HCT116 (cell line): ENCODE data around the gene PCNX1. TPM values are rescaled to one million over a fixed set of nuclear protein-coding genes. Genes with fewer than 3 reads are reported as not detected.

Source experiments
- ATAC-seq: fragments of 200-7000 bp; cut with Tn5 transposase; 2 replicates; pipeline ENCODE4 v1.9.1; 2020; ENCODE audit warnings: mild to moderate bottlenecking, moderate library complexity
- BruUV-seq: library from RNA; stranded (reverse); fragments of 400-500 nt; replicated peaks from 2 replicates; lab custom pipeline; 2021; lab: Mats Ljungman, UMichigan
- CTCF ChIA-PET: fragments of 300-600 bp; sonication (Branson Sonifier 250); formaldehyde crosslinking; loops from one replicate; lab custom pipeline; 2021; ENCODE audit warnings: antibody characterized with exemption; lab: Charles Lee
- POLR2A ChIA-PET: fragments of 300-600, 350-600 bp; sonication (Branson Sonifier 250); formaldehyde crosslinking; loops from one replicate; lab custom pipeline; 2021; ENCODE audit warnings: antibody characterized with exemption; lab: Charles Lee
- RAD21 ChIA-PET, 2 experiments: fragments of 300-600 bp; sonication (Branson Sonifier 250); formaldehyde crosslinking; loops; one replicate each; lab custom pipeline; 2023; ENCODE audit warnings: low total read pairs in 2 of 2; ENCODE audit not compliant: uncharacterized antibody in 2 of 2, unreplicated experiment in 2 of 2, low non-redundant PET in 1 of 2; lab: Charles Lee
- DNase-seq: peaks from one replicate; pipeline ENCODE4 v3.0.0-alpha.2; 2010; ENCODE audit warnings: low read depth, low spot score
- H2AFZ ChIP-seq: fragments of 200-600 bp; shearing (Covaris generic), sonication (generic); 2 replicates; pipeline ENCODE4 v1.6.1; 2017; ENCODE audit warnings: low read depth, mixed run types, mixed read lengths, antibody characterized with exemption, low read length; ENCODE audit not compliant: poor library complexity, severe bottlenecking
- H3K27ac ChIP-seq: 2 replicates; pipeline ENCODE4 v1.5.1; 2012; ENCODE audit warnings: low read depth, low read length
- H3K27me3 ChIP-seq: fragments of 200-600 bp; sonication (generic); 2 replicates; pipeline ENCODE4 v1.6.1; 2016; ENCODE audit warnings: mixed run types, low read length, mixed read lengths; ENCODE audit not compliant: insufficient read depth
- H3K36me3 ChIP-seq, 2 experiments: fragments of 200-500 bp in 1 of 2; fragments of 200-600 bp in 1 of 2; sonication (Bioruptor generic) in 1 of 2; sonication (generic) in 1 of 2; 2 replicates each; pipeline versions ENCODE4 v1.5.1 to v1.6.1; 2014 to 2016; ENCODE audit warnings: low read length in 2 of 2, inconsistent platforms in 1 of 2, mixed read lengths in 1 of 2, mixed run types in 1 of 2; ENCODE audit not compliant: insufficient read depth in 2 of 2, control insufficient read depth in 1 of 2
- H3K4me1 ChIP-seq, 2 experiments: fragments of 200-600 bp in 1 of 2; sonication (generic) in 1 of 2; 2 replicates each; pipeline versions ENCODE4 v1.5.1 to v1.6.1; 2012 to 2017; ENCODE audit warnings: low read length in 2 of 2, inconsistent platforms in 1 of 2, mild to moderate bottlenecking in 1 of 2, mixed read lengths in 1 of 2, mixed run types in 1 of 2, moderate library complexity in 1 of 2; ENCODE audit not compliant: insufficient read depth in 2 of 2, control insufficient read depth in 1 of 2
- H3K4me2 ChIP-seq: fragments of 200-600 bp; sonication (generic); 2 replicates; pipeline ENCODE4 v1.6.1; 2017; ENCODE audit warnings: mixed run types, low read length, mixed read lengths
- H3K4me3 ChIP-seq, 2 experiments: fragments of 200-600 bp in 1 of 2; sonication (generic) in 1 of 2; replicated peaks in 1 of 2; 2 replicates each; pipeline ENCODE4 v1.5.1; 2011 to 2016; ENCODE audit warnings: low read length in 2 of 2, control low read depth in 1 of 2, low read depth in 1 of 2, mild to moderate bottlenecking in 1 of 2, mixed read lengths in 1 of 2, mixed run types in 1 of 2
- H3K79me2 ChIP-seq: fragments of 200-600 bp; sonication (generic); 2 replicates; pipeline ENCODE4 v1.6.1; 2017; ENCODE audit warnings: mild to moderate bottlenecking, mixed run types, low read length, moderate library complexity, mixed read lengths; ENCODE audit not compliant: insufficient read depth
- H3K9ac ChIP-seq: fragments of 200-600 bp; sonication (generic); 2 replicates; pipeline ENCODE4 v1.6.1; 2016; ENCODE audit warnings: low read length, mixed read lengths
- H3K9me2 ChIP-seq: fragments of 200-600 bp; sonication (generic), shearing (Covaris generic); 2 replicates; pipeline ENCODE4 v1.6.1; 2017; ENCODE audit warnings: mixed run types, mild to moderate bottlenecking, moderate library complexity; ENCODE audit not compliant: insufficient read depth
- H3K9me3 ChIP-seq, 2 experiments: fragments of 200-500 bp in 1 of 2; fragments of 200-600 bp in 1 of 2; sonication (Bioruptor generic) in 1 of 2; sonication (generic) in 1 of 2; 2 replicates each; pipeline ENCODE4 v1.6.1; 2014 to 2017; ENCODE audit warnings: low read length in 2 of 2, mixed read lengths in 2 of 2, inconsistent platforms in 1 of 2, low read depth in 1 of 2, mild to moderate bottlenecking in 1 of 2, mixed run types in 1 of 2, moderate library complexity in 1 of 2; ENCODE audit not compliant: control insufficient read depth in 1 of 2, insufficient read depth in 1 of 2
- H4K20me1 ChIP-seq: fragments of 200-600 bp; sonication (generic), shearing (Covaris generic); 2 replicates; pipeline ENCODE4 v1.6.1; 2017; ENCODE audit warnings: mixed run types, mild to moderate bottlenecking, moderate library complexity; ENCODE audit not compliant: insufficient read depth
- CEBPB ChIP-seq: IDR thresholded peaks from 2 replicates; pipeline ENCODE4 v1.6.1; 2012; ENCODE audit warnings: low read depth
- ELF1 ChIP-seq: IDR thresholded peaks from 2 replicates; pipeline ENCODE4 v1.6.1; 2012; ENCODE audit warnings: low read depth, borderline replicate concordance
- EZH2 ChIP-seq: fragments of 200-600 bp; sonication (generic); IDR thresholded peaks from 2 replicates; pipeline ENCODE4 v1.6.1; 2017; ENCODE audit warnings: antibody characterized with exemption, mixed run types
- FOSL1 ChIP-seq: IDR thresholded peaks from 2 replicates; pipeline ENCODE4 v1.6.1; 2012; ENCODE audit warnings: low read depth
- JUND ChIP-seq: IDR thresholded peaks from 2 replicates; pipeline ENCODE4 v1.6.1; 2012
- POLR2AphosphoS5 ChIP-seq: IDR thresholded peaks from 2 replicates; pipeline ENCODE4 v1.6.1; 2011; ENCODE audit warnings: mild to moderate bottlenecking, low read depth, low read length, moderate library complexity
- RAD21 ChIP-seq: IDR thresholded peaks from 2 replicates; pipeline ENCODE4 v1.6.1; 2012; ENCODE audit warnings: low read depth, mild to moderate bottlenecking
- TCF7L2 ChIP-seq: IDR thresholded peaks from 2 replicates; pipeline ENCODE4 v1.7.0; 2011; ENCODE audit warnings: borderline replicate concordance, inconsistent platforms; ENCODE audit not compliant: insufficient read depth, insufficient read length; ENCODE audit errors: extremely low read depth
- YY1 ChIP-seq: IDR thresholded peaks from 2 replicates; pipeline ENCODE4 v1.6.1; 2011; ENCODE audit warnings: low read length, low read depth, moderate library complexity, mild to moderate bottlenecking; ENCODE audit not compliant: insufficient replicate concordance; ENCODE audit errors: extremely low read depth
- ZNF274 ChIP-seq: fragments of 200-500 bp; sonication (Bioruptor generic); IDR thresholded peaks from 2 replicates; pipeline ENCODE4 v1.6.1; 2014; ENCODE audit warnings: mild to moderate bottlenecking, low read depth, low read length, inconsistent platforms
- intact Hi-C: fragments of 100-400 bp; cut with micrococcal nuclease; formaldehyde crosslinking; loops from 2 replicates; pipeline ENCODE4 v1.10.0; 2022
- total RNA-seq: library from RNA; stranded (reverse); gene quantifications from one replicate; pipeline ENCODE4 v1.2.1, GENCODE V29; 2021; ENCODE audit not compliant: unreplicated experiment
- TF ChIP-seq, protein P1 (sequence below), 3 experiments: fragments of 200-600 bp in 1 of 3; sonication (generic) in 1 of 3; IDR thresholded peaks in 2 of 3; conservative IDR thresholded peaks in 1 of 3; 2 replicates each; pipeline ENCODE4 v1.5.1; 2012 to 2017; ENCODE audit warnings: low read depth in 2 of 3, low read length in 2 of 3, antibody characterized with exemption in 1 of 3, borderline replicate concordance in 1 of 3, control low read depth in 1 of 3, mild to moderate bottlenecking in 1 of 3, mixed read lengths in 1 of 3, mixed run types in 1 of 3, moderate library complexity in 1 of 3; ENCODE audit not compliant: insufficient read depth in 1 of 3
- TF ChIP-seq, protein P2 (sequence below): IDR thresholded peaks from 2 replicates; pipeline ENCODE4 v1.6.1; 2012
- TF ChIP-seq, protein P3 (sequence below): IDR thresholded peaks from 2 replicates; pipeline ENCODE4 v1.6.1; 2012

The PCNX1 gene
- total RNA-seq, 1 experiment from 2014 or later, result 52.2 TPM

DNA sequence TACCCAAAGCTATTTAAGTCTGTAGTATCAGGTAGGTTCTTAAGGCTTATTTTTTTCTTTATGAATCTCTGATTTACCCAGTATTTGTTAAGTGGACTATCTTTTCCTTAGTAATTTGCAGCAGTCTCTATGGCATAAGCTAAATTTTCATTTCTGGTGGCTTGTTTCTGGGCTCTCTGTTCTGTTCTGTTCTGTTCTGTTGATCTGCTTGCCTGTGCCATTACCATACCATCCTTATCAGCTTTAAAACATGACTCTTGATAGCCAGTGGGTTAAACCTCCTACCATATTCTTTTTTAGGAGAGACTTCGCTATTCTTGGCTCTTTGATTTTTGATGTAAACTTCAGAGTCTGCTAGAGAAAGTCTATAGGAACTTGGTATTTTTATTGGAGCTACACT lies 46.8 kb downstream of the PCNX1 start:
- Histone ChIP-seq H3K4me1 (no peaks in the 10 kb centered on the region), H2AFZ (no peak overlapping the region), H3K4me2 (no peak overlapping the region), H3K27ac (no peak overlapping the region), H3K4me3 (no peak overlapping the region), H4K20me1 (no peaks in the 10 kb centered on the region), H3K9me2 (no peaks in the 10 kb centered on the region), H3K9me3 (no peaks in the 10 kb centered on the region), H3K27me3 (no peaks in the 10 kb centered on the region), H3K79me2 (peaks cover 31% of the 10 kb centered on the region), H3K36me3 (peaks cover 2 to 7% of the 10 kb centered on the region in 2 experiments; a peak in 2 of 4 replicates), H3K9ac (no peak overlapping the region)
- ATAC-seq (no peak), DNase-seq (no peak)
- RAD21 ChIA-PET, result no interaction called here
- BruUV-seq, result no TSS peak
- POLR2A ChIA-PET, result no interaction called here
- intact Hi-C loops, result loop anchor here (10.0 kb wide), 1 partner anchor 239 kb away; no protein-coding TSS in a partner anchor
- TF ChIP-seq YY1 (no peak), JUND (no peak), ELF1 (no peak)
- CTCF ChIA-PET, result interaction anchor here (2.8 kb wide), 1 partner anchor 136 kb away, joined by 22 read pairs; no protein-coding TSS in a partner anchor

DNA sequence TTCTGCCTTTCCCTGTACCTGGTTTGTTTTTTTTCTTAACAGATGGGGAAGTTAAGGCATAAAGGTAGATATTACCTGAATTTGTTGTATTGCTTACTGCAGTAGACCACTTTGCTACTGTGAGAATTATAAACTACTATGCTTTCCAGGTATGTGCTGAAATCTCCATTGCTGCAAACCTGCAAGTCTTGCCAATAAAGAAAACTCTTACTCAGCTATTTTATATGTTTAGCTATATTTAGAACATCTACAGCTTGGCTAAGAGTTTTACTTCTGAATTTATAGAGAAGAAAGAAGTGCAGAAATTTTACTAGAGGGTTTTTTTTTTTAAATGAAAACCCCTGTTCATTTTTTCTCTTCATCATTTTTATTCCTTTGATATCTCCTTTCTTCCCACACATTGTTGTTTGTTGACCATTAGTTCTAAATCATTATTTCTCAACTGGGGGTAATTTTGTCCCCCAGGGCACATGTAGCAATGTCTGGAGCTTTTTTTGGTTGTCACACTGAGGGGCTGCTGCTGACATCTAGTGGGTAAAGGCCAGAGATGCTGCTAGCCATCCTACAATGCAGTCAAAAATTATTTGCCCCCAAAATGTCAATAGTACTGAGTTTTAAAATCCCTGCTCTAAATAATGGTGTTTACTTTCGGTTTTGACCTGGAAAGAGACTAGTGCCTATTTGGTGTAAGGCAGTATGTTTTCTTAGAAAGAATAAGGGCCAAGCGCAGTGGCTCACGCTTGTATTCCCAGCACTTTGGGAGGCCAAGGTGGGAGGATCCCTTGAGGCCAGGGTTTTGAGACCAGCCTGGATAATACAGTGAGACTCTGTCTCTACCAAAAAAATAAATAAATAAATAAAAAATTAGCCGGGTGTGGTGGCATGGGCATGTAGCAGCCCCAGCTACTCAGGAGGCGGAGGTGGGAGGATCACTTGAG lies 48.6 kb downstream of the PCNX1 start:
- RAD21 ChIA-PET, result interaction anchor here in 1 of 2 experiments (0.8 kb wide), 1 partner anchor 138 kb away, joined by 3 read pairs; no protein-coding TSS in a partner anchor
- Histone ChIP-seq H3K36me3 (peaks cover 0 to 2% of the 10 kb centered on the region in 2 experiments; a peak in 1 of 4 replicates), H3K4me1 (no peaks in the 10 kb centered on the region), H3K9ac (no peak overlapping the region), H3K4me3 (no peak overlapping the region), H3K4me2 (no peak overlapping the region), H3K9me2 (no peaks in the 10 kb centered on the region), H3K79me2 (peaks cover 31% of the 10 kb centered on the region), H2AFZ (no peak overlapping the region), H3K9me3 (no peaks in the 10 kb centered on the region), H3K27ac (no peak overlapping the region), H3K27me3 (no peaks in the 10 kb centered on the region), H4K20me1 (no peaks in the 10 kb centered on the region)
- POLR2A ChIA-PET, result no interaction called here
- DNase-seq (no peak), ATAC-seq (peak; percentile 77)
- intact Hi-C loops, result loop anchor here (1.0 to 10.0 kb wide), 4 partner anchors 49 to 334 kb away; partner anchors contain the start of gene PCNX1
- TF ChIP-seq CEBPB, result no peak
- peak; percentile 59 for TF ChIP-seq RAD21
- no peak for TF ChIP-seq YY1
- TF ChIP-seq, protein P1, sequence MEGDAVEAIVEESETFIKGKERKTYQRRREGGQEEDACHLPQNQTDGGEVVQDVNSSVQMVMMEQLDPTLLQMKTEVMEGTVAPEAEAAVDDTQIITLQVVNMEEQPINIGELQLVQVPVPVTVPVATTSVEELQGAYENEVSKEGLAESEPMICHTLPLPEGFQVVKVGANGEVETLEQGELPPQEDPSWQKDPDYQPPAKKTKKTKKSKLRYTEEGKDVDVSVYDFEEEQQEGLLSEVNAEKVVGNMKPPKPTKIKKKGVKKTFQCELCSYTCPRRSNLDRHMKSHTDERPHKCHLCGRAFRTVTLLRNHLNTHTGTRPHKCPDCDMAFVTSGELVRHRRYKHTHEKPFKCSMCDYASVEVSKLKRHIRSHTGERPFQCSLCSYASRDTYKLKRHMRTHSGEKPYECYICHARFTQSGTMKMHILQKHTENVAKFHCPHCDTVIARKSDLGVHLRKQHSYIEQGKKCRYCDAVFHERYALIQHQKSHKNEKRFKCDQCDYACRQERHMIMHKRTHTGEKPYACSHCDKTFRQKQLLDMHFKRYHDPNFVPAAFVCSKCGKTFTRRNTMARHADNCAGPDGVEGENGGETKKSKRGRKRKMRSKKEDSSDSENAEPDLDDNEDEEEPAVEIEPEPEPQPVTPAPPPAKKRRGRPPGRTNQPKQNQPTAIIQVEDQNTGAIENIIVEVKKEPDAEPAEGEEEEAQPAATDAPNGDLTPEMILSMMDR (IDR thresholded peaks at IDR 0.05 in 2 of 3, conservative IDR thresholded peaks at IDR 0.05 in 1 of 3; ENCODE audit: borderline replicate concordance in 1 of 3, insufficient read depth in 1 of 3, low read depth in 2 of 3, low read length in 2 of 3), result peak; percentile 58 to 66 (median 65); a peak in 5 of 6 replicates
- TF ChIP-seq, protein P2, sequence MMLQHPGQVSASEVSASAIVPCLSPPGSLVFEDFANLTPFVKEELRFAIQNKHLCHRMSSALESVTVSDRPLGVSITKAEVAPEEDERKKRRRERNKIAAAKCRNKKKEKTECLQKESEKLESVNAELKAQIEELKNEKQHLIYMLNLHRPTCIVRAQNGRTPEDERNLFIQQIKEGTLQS, result no peak
- no peak for TF ChIP-seq FOSL1
- no peak for TF ChIP-seq EZH2
- TF ChIP-seq TCF7L2, result no peak
- TF ChIP-seq POLR2AphosphoS5, result no peak
- TF ChIP-seq ZNF274, result no peak
- TF ChIP-seq, protein P3, sequence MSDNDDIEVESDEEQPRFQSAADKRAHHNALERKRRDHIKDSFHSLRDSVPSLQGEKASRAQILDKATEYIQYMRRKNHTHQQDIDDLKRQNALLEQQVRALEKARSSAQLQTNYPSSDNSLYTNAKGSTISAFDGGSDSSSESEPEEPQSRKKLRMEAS, result no peak
- CTCF ChIA-PET, result interaction anchor here (0.6 to 2.8 kb wide), 5 partner anchors 11 to 146 kb away, joined by 3 to 22 read pairs (median 4); partner anchors contain the start of genes MAP3K9 and PCNX1
- no TSS peak for BruUV-seq
